K562 (cell line): Measurements from ENCODE around the gene ITGB1BP2. TPM values are rescaled to one million over a fixed set of nuclear protein-coding genes. Genes with fewer than 3 reads are reported as not detected.

Source experiments
- ATAC-seq: fragments of 200-7000 bp; cut with Tn5 transposase; 3 replicates; pipeline ENCODE4 v1.9.1; 2020; ENCODE audit warnings: moderate library complexity
- BruUV-seq: library from RNA; stranded (reverse); fragments of 400-500 nt; replicated peaks from 2 replicates; lab custom pipeline; 2021; lab: Mats Ljungman, UMichigan
- CTCF ChIA-PET: fragments of 300-600 bp; formaldehyde crosslinking; extraction: SDS; loops from one replicate; lab custom pipeline; 2021; ENCODE audit warnings: low intra/inter-chr PET ratio; lab: Yijun Ruan, JAX
- POLR2A ChIA-PET: fragments of 300-600, 350-650 bp; sonication (Branson Sonifier 250); formaldehyde crosslinking; extraction: SDS; loops from one replicate; lab custom pipeline; 2021; ENCODE audit warnings: antibody characterized with exemption, inconsistent platforms; lab: Yijun Ruan, JAX
- DNase-seq, 4 experiments: peaks; one replicate each; pipeline versions ENCODE4 v3.0.0 to v3.0.0-alpha.2; 2011 to 2018; ENCODE audit warnings: low spot score in 3 of 4, mixed read lengths in 3 of 4; ENCODE audit errors: extremely low read depth in 1 of 4
- FAIRE-seq: peaks from 2 replicates; lab custom pipeline; 2011; peaks lifted over from hg19 to GRCh38; lab: Jason Lieb, UNC
- H2AFZ ChIP-seq: 2 replicates; pipeline ENCODE4 v1.6.0; 2011; ENCODE audit warnings: low read depth, low read length, control low read depth, inconsistent platforms
- H3K27ac ChIP-seq: fragments of 200-600 bp; 3 replicates; pipeline ENCODE4 v1.8.0; 2011; ENCODE audit warnings: low read depth, mild to moderate bottlenecking, control low read depth, inconsistent platforms, low read length, moderate library complexity, mixed read lengths; ENCODE audit errors: extremely low read depth
- H3K27me3 ChIP-seq, 2 experiments: fragments of 300-600 bp in 1 of 2; 2 replicates in 1 of 2; 3 replicates in 1 of 2; pipeline versions ENCODE4 v1.6.0 to v1.8.0; 2011; ENCODE audit warnings: inconsistent platforms in 2 of 2, low read length in 2 of 2, mild to moderate bottlenecking in 1 of 2, mixed read lengths in 1 of 2, moderate library complexity in 1 of 2; ENCODE audit not compliant: control insufficient read depth in 2 of 2, insufficient read depth in 2 of 2
- H3K36me3 ChIP-seq: fragments of 300-600 bp; 3 replicates; pipeline ENCODE4 v1.8.0; 2011; ENCODE audit warnings: mild to moderate bottlenecking, low read length, inconsistent platforms; ENCODE audit not compliant: control insufficient read depth, insufficient read depth
- H3K4me1 ChIP-seq, 2 experiments: fragments of 200-600 bp in 1 of 2; replicated peaks in 1 of 2; 2 replicates in 1 of 2; 3 replicates in 1 of 2; pipeline versions ENCODE4 v1.5.1 to v1.8.0; 2011; ENCODE audit warnings: inconsistent platforms in 2 of 2, low read length in 2 of 2, mild to moderate bottlenecking in 1 of 2, mixed read lengths in 1 of 2, moderate library complexity in 1 of 2; ENCODE audit not compliant: control insufficient read depth in 2 of 2, insufficient read depth in 2 of 2
- H3K4me2 ChIP-seq: 2 replicates; pipeline ENCODE4 v1.6.1; 2011; ENCODE audit warnings: low read length, control low read depth, inconsistent platforms, mixed read lengths; ENCODE audit not compliant: insufficient read depth
- H3K4me3 ChIP-seq: fragments of 200-600 bp; sonication (generic), shearing (Covaris generic); 2 replicates; pipeline ENCODE4 v1.5.1; 2016; ENCODE audit warnings: control low read depth, inconsistent platforms
- H3K79me2 ChIP-seq: fragments of 200-600 bp; 3 replicates; pipeline ENCODE4 v1.8.0; 2011; ENCODE audit warnings: low read length, inconsistent platforms; ENCODE audit not compliant: control insufficient read depth, insufficient read depth
- H3K9ac ChIP-seq, 2 experiments: 2 replicates each; pipeline versions ENCODE4 v1.6.0 to v1.6.1; 2011; ENCODE audit warnings: low read depth in 2 of 2, low read length in 2 of 2, control low read depth in 1 of 2, inconsistent platforms in 1 of 2, mild to moderate bottlenecking in 1 of 2, mixed read lengths in 1 of 2; ENCODE audit not compliant: insufficient read depth in 1 of 2
- H3K9me1 ChIP-seq: one replicate; pipeline ENCODE4 v1.6.0; 2011; ENCODE audit warnings: inconsistent platforms, mild to moderate bottlenecking, low read length, moderate library complexity; ENCODE audit not compliant: control insufficient read depth, insufficient read depth
- H3K9me3 ChIP-seq: replicated peaks from 2 replicates; pipeline ENCODE4 v1.5.1; 2011; ENCODE audit warnings: low read depth, low read length, inconsistent platforms; ENCODE audit not compliant: control insufficient read depth, insufficient read depth
- H4K20me1 ChIP-seq: replicated peaks from 2 replicates; pipeline ENCODE4 v1.6.1; 2011; ENCODE audit warnings: low read length, inconsistent platforms, mixed read lengths; ENCODE audit not compliant: control insufficient read depth, insufficient read depth
- BACH1 ChIP-seq: fragments of 200-800 bp; sonication (Bioruptor generic); IDR thresholded peaks from 2 replicates; pipeline ENCODE4 v1.6.1; 2016; ENCODE audit warnings: missing genetic modification characterization, missing compliant biosample characterization
- CAMTA2 ChIP-seq: fragments of 250-450 bp; sonication (Bioruptor Pico); conservative IDR thresholded peaks from 2 replicates; pipeline ENCODE4 v1.5.1; 2022
- COPS2 ChIP-seq: fragments of 450-650 bp; conservative IDR thresholded peaks from 2 replicates; pipeline ENCODE4 v1.6.1; 2016; ENCODE audit warnings: mild to moderate bottlenecking, moderate library complexity
- CREM ChIP-seq: IDR thresholded peaks from 2 replicates; pipeline ENCODE4 v1.6.1; 2014; ENCODE audit warnings: antibody characterized with exemption, low read depth
- MAZ ChIP-seq, 2 experiments: fragments of 450-650 bp in 1 of 2; sonication (generic) in 1 of 2; formaldehyde crosslinking; IDR thresholded peaks in 1 of 2; conservative IDR thresholded peaks in 1 of 2; 2 replicates each; pipeline versions ENCODE4 v1.4.0 to v1.5.0; 2020; ENCODE audit warnings: mild to moderate bottlenecking in 1 of 2, missing genetic modification reagents in 1 of 2
- MXI1 ChIP-seq: IDR thresholded peaks from 2 replicates; pipeline ENCODE4 v1.6.1; 2011; ENCODE audit warnings: low read depth, mild to moderate bottlenecking, improper control_type of control experiment, low read length
- MYC ChIP-seq, 2 experiments: fragments of 250-450 bp in 1 of 2; sonication (Bioruptor Pico) in 1 of 2; IDR thresholded peaks; 2 replicates each; pipeline versions ENCODE4 v1.5.1 to v1.6.1; 2012 to 2021; ENCODE audit warnings: low read depth in 2 of 2, borderline replicate concordance in 1 of 2, improper control_type of control experiment in 1 of 2, low read length in 1 of 2, mild to moderate bottlenecking in 1 of 2, moderate library complexity in 1 of 2
- POLR2AphosphoS5 ChIP-seq: IDR thresholded peaks from 2 replicates; pipeline ENCODE4 v1.6.1; 2011; ENCODE audit warnings: mild to moderate bottlenecking, low read depth, low read length, moderate library complexity; ENCODE audit not compliant: control insufficient read depth, insufficient read depth
- TAF1 ChIP-seq: IDR thresholded peaks from 2 replicates; pipeline ENCODE4 v1.6.1; 2011; ENCODE audit warnings: mild to moderate bottlenecking, low read length, moderate library complexity; ENCODE audit not compliant: insufficient read depth, control insufficient read depth, severe bottlenecking; ENCODE audit errors: extremely low read depth
- THRAP3 ChIP-seq: fragments of 450-650 bp; IDR thresholded peaks from 2 replicates; pipeline ENCODE4 v1.6.1; 2016; ENCODE audit warnings: mild to moderate bottlenecking, inconsistent platforms, borderline replicate concordance
- VEZF1 ChIP-seq: fragments of 200-800 bp; sonication (Bioruptor generic); IDR thresholded peaks from 2 replicates; pipeline ENCODE4 v1.6.1; 2017; ENCODE audit warnings: missing genetic modification characterization, missing compliant biosample characterization
- ZBTB7A ChIP-seq: IDR thresholded peaks from 2 replicates; pipeline ENCODE4 v1.6.1; 2011; ENCODE audit warnings: low read depth, mild to moderate bottlenecking, low read length, moderate library complexity, borderline replicate concordance; ENCODE audit not compliant: control insufficient read depth
- WGBS: fragments of 100-300 bp; shearing (Covaris generic); methylation state at CpG from one replicate; pipeline ENCODE4 v1.1.6; 2016; ENCODE audit warnings: low coverage, mixed read lengths; ENCODE audit not compliant: insufficient coverage; ENCODE audit errors: missing lambda C conversion rate; 5-methylcytosine and 5-hydroxymethylcytosine counted together
- in situ Hi-C: fragments of 300-500 bp; cut with MboI; formaldehyde crosslinking; loops from 4 replicates; pipeline ENCODE4 v1.15.0; 2018; ENCODE audit warnings: inconsistent platforms, mixed read lengths
- intact Hi-C: fragments of 100-400 bp; cut with micrococcal nuclease; formaldehyde crosslinking; loops from 2 replicates; pipeline ENCODE4 v1.14.2; 2022
- polyA plus RNA-seq, 8 experiments: library from polyadenylated mRNA; depleted of rRNA in 4 of 8; stranded (reverse) in 5 of 8; unstranded in 3 of 8; fragments of >200 nt; fragmentation: Nextera tagmentation in 2 of 8; fragmentation: Illumina TruSeq in 1 of 8; extraction: Ambion mirVana in 2 of 8; extraction: Trizol in 1 of 8; gene quantifications; 2 replicates each; pipeline versions ENCODE4 v1.2.1 to v1.2.3, GENCODE V29; 2011 to 2014; ENCODE audit warnings: inconsistent platforms in 1 of 8, missing spikeins in 1 of 8
- total RNA-seq, 7 experiments: library from RNA; depleted of rRNA in 6 of 7; stranded (reverse); fragments of >200 nt in 6 of 7; fragmentation: Illumina TruSeq in 2 of 7; extraction: Trizol in 2 of 7; gene quantifications; 2 replicates each; pipeline versions ENCODE4 v1.2.1 to v1.2.3, GENCODE V29; 2011 to 2021; ENCODE audit warnings: low replicate concordance in 1 of 7
- TF ChIP-seq, protein P1 (sequence below): fragments of 450-650 bp; IDR thresholded peaks from 2 replicates; pipeline ENCODE4 v1.6.1; 2014; ENCODE audit warnings: low read depth, mild to moderate bottlenecking, moderate library complexity, borderline replicate concordance
- TF ChIP-seq, protein P2 (sequence below), 3 experiments: IDR thresholded peaks in 2 of 3; conservative IDR thresholded peaks in 1 of 3; 2 replicates each; pipeline ENCODE4 v1.5.1; 2011 to 2012; ENCODE audit warnings: low read length in 3 of 3, mild to moderate bottlenecking in 3 of 3, control low read depth in 2 of 3, improper control_type of control experiment in 1 of 3, inconsistent platforms in 1 of 3, low read depth in 1 of 3, mixed read lengths in 1 of 3, moderate library complexity in 1 of 3; ENCODE audit not compliant: insufficient read depth in 2 of 3

Gene ITGB1BP2
- total and polyA plus RNA-seq, 9 of the 15 experiments (the other 6 are each of a cell fraction or from before 2014, with no cell fraction given), result 1.6 to 4.0 (median 1.9) TPM

- H3K36me3 ChIP-seq, result peaks cover 23% of the 10 kb centered on the region; the same call in 2 of the 3 replicates
- peaks cover 24 to 30% of the 10 kb centered on the region in 2 experiments; a peak in 4 of 5 replicates for H3K4me1 ChIP-seq
- BruUV-seq, result no TSS peak
- no peaks in the 10 kb centered on the region for H3K27me3 ChIP-seq
- peak overlapping the region; percentile 92 for H2AFZ ChIP-seq
- DNase-seq, result peak; percentile 66 to 77 (median 69)
- 1% methylated on average over 10 of the region's 35 CpGs for WGBS
- H3K4me3 ChIP-seq, result peak overlapping the region; percentile 95
- CTCF ChIA-PET, result no interaction called here
- H3K9me3 ChIP-seq, result no peaks in the 10 kb centered on the region
- H3K4me2 ChIP-seq, result peak overlapping the region; percentile 91
- FAIRE-seq, result peak; percentile 15
- POLR2A ChIA-PET, result no interaction called here
- peaks cover 23% of the 10 kb centered on the region for H3K79me2 ChIP-seq
- peak overlapping the region; percentile 87 for H3K27ac ChIP-seq
- ATAC-seq, result peak; percentile 22; the same call in 2 of the 3 replicates
- H3K9ac ChIP-seq, result peak overlapping the region; percentile 80 to 97
- intact Hi-C loops, result loop anchor here (1.0 kb wide), 1 partner anchor 30 kb away; the partner anchor contains the start of gene NONO
- no peaks in the 10 kb centered on the region for H3K9me1 ChIP-seq
- in situ Hi-C loops, result no loop called here
- H4K20me1 ChIP-seq, result no peaks in the 10 kb centered on the region
- TF ChIP-seq VEZF1, result peak; percentile 37; the same call in 1 of the 2 replicates
- peak; percentile 45; the same call in 1 of the 2 replicates for TF ChIP-seq POLR2AphosphoS5
- TF ChIP-seq, protein P1, sequence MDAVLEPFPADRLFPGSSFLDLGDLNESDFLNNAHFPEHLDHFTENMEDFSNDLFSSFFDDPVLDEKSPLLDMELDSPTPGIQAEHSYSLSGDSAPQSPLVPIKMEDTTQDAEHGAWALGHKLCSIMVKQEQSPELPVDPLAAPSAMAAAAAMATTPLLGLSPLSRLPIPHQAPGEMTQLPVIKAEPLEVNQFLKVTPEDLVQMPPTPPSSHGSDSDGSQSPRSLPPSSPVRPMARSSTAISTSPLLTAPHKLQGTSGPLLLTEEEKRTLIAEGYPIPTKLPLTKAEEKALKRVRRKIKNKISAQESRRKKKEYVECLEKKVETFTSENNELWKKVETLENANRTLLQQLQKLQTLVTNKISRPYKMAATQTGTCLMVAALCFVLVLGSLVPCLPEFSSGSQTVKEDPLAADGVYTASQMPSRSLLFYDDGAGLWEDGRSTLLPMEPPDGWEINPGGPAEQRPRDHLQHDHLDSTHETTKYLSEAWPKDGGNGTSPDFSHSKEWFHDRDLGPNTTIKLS, result no peak
- peak in 1 of 2 experiments; percentile 32; a peak in 1 of 4 replicates for TF ChIP-seq MAZ (CRISPR knock-in tag; conservative IDR thresholded peaks at IDR 0.05 in 1 of 2, IDR thresholded peaks at IDR 0.05 in 1 of 2)
- peak; percentile 29; the same call in 1 of the 2 replicates for TF ChIP-seq CREM
- no peak for TF ChIP-seq CAMTA2 (CRISPR knock-in tag)
- TF ChIP-seq, protein P2, sequence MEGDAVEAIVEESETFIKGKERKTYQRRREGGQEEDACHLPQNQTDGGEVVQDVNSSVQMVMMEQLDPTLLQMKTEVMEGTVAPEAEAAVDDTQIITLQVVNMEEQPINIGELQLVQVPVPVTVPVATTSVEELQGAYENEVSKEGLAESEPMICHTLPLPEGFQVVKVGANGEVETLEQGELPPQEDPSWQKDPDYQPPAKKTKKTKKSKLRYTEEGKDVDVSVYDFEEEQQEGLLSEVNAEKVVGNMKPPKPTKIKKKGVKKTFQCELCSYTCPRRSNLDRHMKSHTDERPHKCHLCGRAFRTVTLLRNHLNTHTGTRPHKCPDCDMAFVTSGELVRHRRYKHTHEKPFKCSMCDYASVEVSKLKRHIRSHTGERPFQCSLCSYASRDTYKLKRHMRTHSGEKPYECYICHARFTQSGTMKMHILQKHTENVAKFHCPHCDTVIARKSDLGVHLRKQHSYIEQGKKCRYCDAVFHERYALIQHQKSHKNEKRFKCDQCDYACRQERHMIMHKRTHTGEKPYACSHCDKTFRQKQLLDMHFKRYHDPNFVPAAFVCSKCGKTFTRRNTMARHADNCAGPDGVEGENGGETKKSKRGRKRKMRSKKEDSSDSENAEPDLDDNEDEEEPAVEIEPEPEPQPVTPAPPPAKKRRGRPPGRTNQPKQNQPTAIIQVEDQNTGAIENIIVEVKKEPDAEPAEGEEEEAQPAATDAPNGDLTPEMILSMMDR (IDR thresholded peaks at IDR 0.05 in 2 of 3, conservative IDR thresholded peaks at IDR 0.05 in 1 of 3; ENCODE audit: insufficient read depth in 2 of 3, low read depth in 1 of 3, low read length in 3 of 3), result peak; percentile 56 to 58 (median 56); a peak in 5 of 6 replicates
- TF ChIP-seq THRAP3, result no peak
- TF ChIP-seq MYC (IDR thresholded peaks at IDR 0.05; ENCODE audit: low read depth, low read length), result peak; percentile 47; the same call in 1 of the 2 replicates
- no peak for TF ChIP-seq MYC (CRISPR knock-in tag; IDR thresholded peaks at IDR 0.05; ENCODE audit: borderline replicate concordance, low read depth)
- peak; percentile 19 for TF ChIP-seq TAF1
- no peak for TF ChIP-seq MXI1
- TF ChIP-seq COPS2, result no peak
- TF ChIP-seq ZBTB7A, result peak; percentile 69; the same call in 1 of the 2 replicates
- no peak for TF ChIP-seq BACH1 (tag)
These were observed 48.1 kb upstream of the ITGB1BP2 start for GRCh38 chrX:71253253-71254091.
